Measurements from ENCODE around the gene PRAMEF8. TPM values are rescaled to one million over a fixed set of nuclear protein-coding genes. Genes with fewer than 3 reads are reported as not detected.

Gene PRAMEF8
- total RNA-seq, 2 experiments from 2014 or later = not detected

Other genes starting within 250 kb of the PRAMEF8 start
- gene PRAMEF27, start 228.6 kb downstream of the PRAMEF8 start, total RNA-seq = not detected
- gene HNRNPCL3, start 224.4 kb downstream of the PRAMEF8 start, total RNA-seq = not detected
- gene PRAMEF25, start 214.4 kb downstream of the PRAMEF8 start, total RNA-seq = not detected
- not detected for gene HNRNPCL2, start 168.3 kb downstream of the PRAMEF8 start, total RNA-seq
- not detected for gene PRAMEF26, start 129.1 kb downstream of the PRAMEF8 start, total RNA-seq
- gene HNRNPCL4, start 119.5 kb downstream of the PRAMEF8 start, total RNA-seq = not detected
- gene PRAMEF9, start 113.3 kb downstream of the PRAMEF8 start, total RNA-seq = not detected
- gene PRAMEF13, start 83.7 kb downstream of the PRAMEF8 start, total RNA-seq = not detected
- gene PRAMEF18, start 59.0 kb downstream of the PRAMEF8 start, total RNA-seq = not detected
- gene PRAMEF5, start 30.9 kb downstream of the PRAMEF8 start, total RNA-seq = not detected
- gene PRAMEF33, start 18.4 kb upstream of the PRAMEF8 start, total RNA-seq = not detected
- not detected for gene PRAMEF15, start 30.4 kb upstream of the PRAMEF8 start, total RNA-seq
- not detected for gene PRAMEF14, start 62.0 kb upstream of the PRAMEF8 start, total RNA-seq
- not detected for gene PRAMEF19, start 86.8 kb upstream of the PRAMEF8 start, total RNA-seq
- not detected for gene PRAMEF17, start 104.5 kb upstream of the PRAMEF8 start, total RNA-seq
- gene PRAMEF20, start 125.3 kb upstream of the PRAMEF8 start, total RNA-seq = not detected
- gene LRRC38, start 228.9 kb upstream of the PRAMEF8 start, total RNA-seq = not detected